Measurements from ENCODE around the gene FIG4.

GRCh38 chr6:109768485-109768884 is 77.4 kb downstream of the FIG4 start:
- no peak for TF ChIP-seq CTCF (IDR thresholded peaks at IDR 0.05)
- no peak for TF ChIP-seq POLR2A (IDR thresholded peaks at IDR 0.05)

Measured in lower leg skin (tissue), 3 donors.